H1 (cell line): ENCODE measurements around the gene DCDC2. TPM values are rescaled to one million over a fixed set of nuclear protein-coding genes. Genes with fewer than 3 reads are reported as not detected.

Experiments used
- CTCF ChIA-PET: fragments of 300-600 bp; sonication (Branson Sonifier 250); formaldehyde crosslinking; loops from one replicate; lab custom pipeline; 2021; ENCODE audit not compliant: partially characterized antibody; lab: Charles Lee
- POLR2A ChIA-PET: fragments of 300-600 bp; sonication (Branson Sonifier 250); formaldehyde crosslinking; loops from one replicate; lab custom pipeline; 2021; ENCODE audit warnings: inconsistent platforms; ENCODE audit not compliant: partially characterized antibody; lab: Charles Lee
- DNase-seq, 2 experiments: peaks; one replicate each; pipeline versions ENCODE4 v3.0.0 to v3.0.0-alpha.2; 2010 to 2022; ENCODE audit warnings: low spot score in 2 of 2, low read depth in 1 of 2, mixed read lengths in 1 of 2
- FAIRE-seq: peaks from 2 replicates; lab custom pipeline; 2011; peaks lifted over from hg19 to GRCh38; lab: Jason Lieb, UNC
- H2AFZ ChIP-seq: 2 replicates; pipeline ENCODE4 v1.8.1; 2012; ENCODE audit warnings: low read length, inconsistent platforms
- H2AK5ac ChIP-seq: 2 replicates; pipeline ENCODE4 v1.6.1; 2013; ENCODE audit warnings: low read depth, low read length
- H2BK120ac ChIP-seq: replicated peaks from 2 replicates; pipeline ENCODE3; 2013; ENCODE audit warnings: low read depth, low read length, inconsistent platforms
- H2BK12ac ChIP-seq: 2 replicates; pipeline ENCODE4 v1.6.1; 2013; ENCODE audit warnings: low read depth, low read length
- H2BK15ac ChIP-seq: 2 replicates; pipeline ENCODE4 v1.6.1; 2013; ENCODE audit warnings: low read length
- H2BK20ac ChIP-seq: 2 replicates; pipeline ENCODE4 v1.6.1; 2013; ENCODE audit warnings: low read length
- H2BK5ac ChIP-seq: 2 replicates; pipeline ENCODE4 v1.6.1; 2013; ENCODE audit warnings: low read depth, low read length
- H3K14ac ChIP-seq: 2 replicates; pipeline ENCODE4 v1.6.1; 2013; ENCODE audit warnings: inconsistent platforms; ENCODE audit not compliant: insufficient read length
- H3K18ac ChIP-seq: 2 replicates; pipeline ENCODE4 v1.6.1; 2013; ENCODE audit warnings: low read length; ENCODE audit errors: extremely low read depth
- H3K23ac ChIP-seq: 2 replicates; pipeline ENCODE4 v1.6.1; 2013; ENCODE audit warnings: inconsistent platforms; ENCODE audit not compliant: insufficient read length
- H3K23me2 ChIP-seq: 2 replicates; pipeline ENCODE4 v1.6.1; 2013; ENCODE audit warnings: low read depth, low read length
- H3K27ac ChIP-seq: 2 replicates; pipeline ENCODE4 v1.6.1; 2011; ENCODE audit warnings: low read depth, low read length, inconsistent platforms
- H3K27me3 ChIP-seq, 4 experiments: replicated peaks in 1 of 4; 1 replicate in 1 of 4; 2 replicates in 3 of 4; pipeline versions ENCODE4 v1.6.1 to v1.8.1; 2011 to 2013; ENCODE audit warnings: low read length in 3 of 4, mild to moderate bottlenecking in 3 of 4, inconsistent platforms in 2 of 4, mixed read lengths in 2 of 4, moderate library complexity in 1 of 4; ENCODE audit not compliant: control insufficient read depth in 3 of 4, insufficient read depth in 3 of 4; ENCODE audit errors: extremely low read depth in 1 of 4
- H3K36me3 ChIP-seq, 4 experiments: 2 replicates each; pipeline versions ENCODE4 v1.6.1 to v1.8.1; 2011 to 2013; ENCODE audit warnings: mild to moderate bottlenecking in 4 of 4, low read length in 3 of 4, moderate library complexity in 2 of 4, control low read depth in 1 of 4, inconsistent platforms in 1 of 4; ENCODE audit not compliant: insufficient read depth in 4 of 4, control insufficient read depth in 2 of 4
- H3K4ac ChIP-seq: replicated peaks from 2 replicates; pipeline ENCODE3; 2013; ENCODE audit warnings: low read length, low read depth, mixed read lengths, inconsistent platforms; ENCODE audit not compliant: insufficient read length
- H3K4me1 ChIP-seq, 4 experiments: replicated peaks in 1 of 4; 1 replicate in 1 of 4; 2 replicates in 3 of 4; pipeline versions ENCODE4 v1.6.1 to v1.8.1; 2011 to 2013; ENCODE audit warnings: low read length in 3 of 4, inconsistent platforms in 2 of 4, mixed read lengths in 1 of 4; ENCODE audit not compliant: insufficient read depth in 4 of 4, control insufficient read depth in 3 of 4
- H3K4me2 ChIP-seq, 2 experiments: 2 replicates each; pipeline versions ENCODE4 v1.6.1 to v1.8.1; 2011 to 2013; ENCODE audit warnings: low read depth in 2 of 2, low read length in 2 of 2, control low read depth in 1 of 2, inconsistent platforms in 1 of 2, mild to moderate bottlenecking in 1 of 2; ENCODE audit not compliant: insufficient read depth in 1 of 2
- H3K4me3 ChIP-seq, 4 experiments: fragments of 200-600, 300-600 bp in 1 of 4; sonication (generic), shearing (Covaris generic), sonication (Bioruptor Twin) in 1 of 4; 2 replicates each; pipeline versions ENCODE4 v1.5.1 to v1.8.1; 2011 to 2016; ENCODE audit warnings: low read length in 4 of 4, low read depth in 3 of 4, control low read depth in 2 of 4, inconsistent platforms in 2 of 4, mild to moderate bottlenecking in 2 of 4, mixed read lengths in 1 of 4, moderate library complexity in 1 of 4; ENCODE audit not compliant: insufficient read depth in 2 of 4; ENCODE audit errors: extremely low read depth in 1 of 4
- H3K56ac ChIP-seq: replicated peaks from 2 replicates; pipeline ENCODE3; 2013; ENCODE audit warnings: low read depth, mild to moderate bottlenecking, mixed read lengths, low read length, inconsistent platforms; ENCODE audit not compliant: insufficient read length
- H3K79me1 ChIP-seq: 2 replicates; pipeline ENCODE4 v1.6.1; 2013; ENCODE audit warnings: low read depth, low read length, control low read depth
- H3K79me2 ChIP-seq, 2 experiments: 2 replicates each; pipeline versions ENCODE4 v1.6.1 to v1.8.1; 2012 to 2013; ENCODE audit warnings: low read length in 2 of 2, mild to moderate bottlenecking in 2 of 2, inconsistent platforms in 1 of 2; ENCODE audit not compliant: insufficient read depth in 2 of 2, control insufficient read depth in 1 of 2
- H3K9ac ChIP-seq, 4 experiments: replicated peaks in 1 of 4; 1 replicate in 1 of 4; 2 replicates in 3 of 4; pipeline versions ENCODE4 v1.6.1 to v1.8.1; 2011 to 2013; ENCODE audit warnings: low read depth in 3 of 4, low read length in 3 of 4, control low read depth in 2 of 4, mild to moderate bottlenecking in 2 of 4, moderate library complexity in 2 of 4, inconsistent platforms in 1 of 4; ENCODE audit errors: extremely low read depth in 1 of 4
- H3K9me3 ChIP-seq, 2 experiments: 2 replicates each; pipeline versions ENCODE4 v1.6.1 to v1.8.1; 2012 to 2013; ENCODE audit warnings: mild to moderate bottlenecking in 2 of 2, moderate library complexity in 2 of 2, control low read depth in 1 of 2, inconsistent platforms in 1 of 2, low read depth in 1 of 2, low read length in 1 of 2, mixed read lengths in 1 of 2; ENCODE audit not compliant: insufficient read depth in 2 of 2
- H4K20me1 ChIP-seq, 2 experiments: replicated peaks in 1 of 2; 2 replicates each; pipeline versions ENCODE3 to v1.8.1; 2011 to 2013; ENCODE audit warnings: inconsistent platforms in 2 of 2, low read length in 2 of 2, mild to moderate bottlenecking in 1 of 2; ENCODE audit not compliant: insufficient read depth in 2 of 2, control insufficient read depth in 1 of 2
- H4K5ac ChIP-seq: 2 replicates; pipeline ENCODE4 v1.6.1; 2013; ENCODE audit warnings: low read length, low read depth, mixed read lengths, inconsistent platforms; ENCODE audit not compliant: insufficient read length
- H4K8ac ChIP-seq: 2 replicates; pipeline ENCODE4 v1.8.0; 2013; ENCODE audit warnings: mild to moderate bottlenecking, moderate library complexity, low read length, inconsistent platforms; ENCODE audit not compliant: insufficient read depth; ENCODE audit errors: extremely low read depth
- H4K91ac ChIP-seq: replicated peaks from 2 replicates; pipeline ENCODE3; 2013; ENCODE audit warnings: low read length, mixed read lengths, inconsistent platforms; ENCODE audit not compliant: insufficient read length
- ASH2L ChIP-seq: fragments of 200-600, 300-600 bp; sonication (generic); IDR thresholded peaks from one replicate; pipeline ENCODE4 v1.7.1; 2017; ENCODE audit warnings: low read length
- CBX5 ChIP-seq: fragments of 300-800, 300-1000 bp; sonication (generic); IDR thresholded peaks from 2 replicates; pipeline ENCODE4 v1.7.1; 2016; ENCODE audit warnings: antibody characterized with exemption, low read length, low read depth
- GABPA ChIP-seq: IDR thresholded peaks from 2 replicates; pipeline ENCODE4 v1.6.1; 2011; ENCODE audit warnings: mild to moderate bottlenecking, low read length, moderate library complexity, borderline replicate concordance; ENCODE audit not compliant: insufficient read depth
- HDAC2 ChIP-seq, 2 experiments: fragments of 300-600 bp in 1 of 2; sonication (generic) in 1 of 2; IDR thresholded peaks; 2 replicates each; pipeline ENCODE4 v1.6.1; 2011 to 2012; ENCODE audit warnings: low read depth in 2 of 2, low read length in 2 of 2, mild to moderate bottlenecking in 2 of 2, moderate library complexity in 2 of 2, borderline replicate concordance in 1 of 2, inconsistent platforms in 1 of 2
- MAFK ChIP-seq: IDR thresholded peaks from 2 replicates; pipeline ENCODE4 v1.6.1; 2012; ENCODE audit warnings: low read depth, mild to moderate bottlenecking, improper control_type of control experiment, low read length
- POLR2A ChIP-seq, 2 experiments: IDR thresholded peaks; 1 replicate in 1 of 2; 2 replicates in 1 of 2; pipeline ENCODE4 v1.6.1; 2011; ENCODE audit warnings: low read depth in 2 of 2, low read length in 2 of 2, mild to moderate bottlenecking in 2 of 2; ENCODE audit errors: control extremely low read depth in 1 of 2
- RAD21 ChIP-seq, 2 experiments: IDR thresholded peaks in 1 of 2; conservative IDR thresholded peaks in 1 of 2; 2 replicates each; pipeline ENCODE4 v1.6.1; 2011; ENCODE audit warnings: low read depth in 2 of 2, low read length in 2 of 2, improper control_type of control experiment in 1 of 2, inconsistent platforms in 1 of 2, mild to moderate bottlenecking in 1 of 2, moderate library complexity in 1 of 2
- RBBP5 ChIP-seq: IDR thresholded peaks from 2 replicates; pipeline ENCODE4 v1.7.1; 2012; ENCODE audit warnings: low read depth, mild to moderate bottlenecking, inconsistent platforms, low read length, moderate library complexity, borderline replicate concordance
- RXRA ChIP-seq: IDR thresholded peaks from 2 replicates; pipeline ENCODE4 v1.6.1; 2011; ENCODE audit warnings: low read depth, mild to moderate bottlenecking, low read length, moderate library complexity; ENCODE audit not compliant: insufficient read depth
- SP1 ChIP-seq: IDR thresholded peaks from 2 replicates; pipeline ENCODE4 v1.6.1; 2011; ENCODE audit warnings: low read depth, low read length
- WGBS, 2 experiments: shearing (Covaris generic) in 1 of 2; methylation state at CpG; one replicate each; pipeline versions ENCODE4 v1.1.6 to v1.1.7; 2013 to 2015; ENCODE audit warnings: low lambda C conversion rate in 2 of 2, mixed read lengths in 2 of 2, inconsistent platforms in 1 of 2, low coverage in 1 of 2, missing lambda C conversion rate in 1 of 2; ENCODE audit not compliant: insufficient replicate concordance in 2 of 2, insufficient coverage in 1 of 2, insufficient read length in 1 of 2; ENCODE audit errors: extremely low coverage in 1 of 2, missing lambda C conversion rate in 1 of 2; 5-methylcytosine and 5-hydroxymethylcytosine counted together
- polyA plus RNA-seq, 7 experiments: library from polyadenylated mRNA; depleted of rRNA in 3 of 7; stranded (reverse) in 5 of 7; unstranded in 2 of 7; fragments of >200 nt in 5 of 7; fragments of 200-250 nt in 2 of 7; gene quantifications; 1 replicate in 5 of 7; 2 replicates in 1 of 7; 4 replicates in 1 of 7; pipeline versions ENCODE4 v1.2.1 to v1.2.3, GENCODE V29; 2011 to 2013; ENCODE audit warnings: missing spikeins in 2 of 7, mixed read lengths in 2 of 7
- total RNA-seq: library from RNA; stranded (reverse); fragmentation: NEBNext Ultra II Directional; extraction: Animal tissue kit (Norgen Biotek cat#: 25700); gene quantifications from 2 replicates; pipeline ENCODE4 v1.2.1, GENCODE V29; 2021
- TF ChIP-seq, protein P1 (sequence below), 3 experiments: IDR thresholded peaks; 1 replicate in 2 of 3; 2 replicates in 1 of 3; pipeline versions ENCODE4 v1.5.1 to v1.6.1; 2011; ENCODE audit warnings: low read length in 3 of 3, mild to moderate bottlenecking in 3 of 3, inconsistent platforms in 2 of 3, low read depth in 1 of 3, moderate library complexity in 1 of 3; ENCODE audit not compliant: insufficient read depth in 1 of 3; ENCODE audit errors: control extremely low read depth in 1 of 3

The DCDC2 gene
- total and polyA plus RNA-seq, 2 of the 8 experiments (the other 6 are each of a cell fraction or from before 2014, with no cell fraction given) = 0.03 to 0.15 TPM

GRCh38 chr6:24327756-24328155 is 30.1 kb downstream of the DCDC2 start:
- 86% methylated on average over 4 of the region's 4 CpGs; no CpG with 5 or more reads in 1 of the 2 experiments for WGBS, 2 experiments
- DNase-seq (no peak), FAIRE-seq (no peak)
- H2BK120ac ChIP-seq = no peak overlapping the region
- no peak overlapping the region for H3K4ac ChIP-seq
- H3K4me1 ChIP-seq = peaks cover 0 to 4% (median 2%) of the 10 kb centered on the region in 4 experiments; a peak in 2 of 7 replicates
- H3K79me1 ChIP-seq = no peaks in the 10 kb centered on the region
- no peak overlapping the region for H3K9ac ChIP-seq
- H2AFZ ChIP-seq = no peak overlapping the region
- H2BK5ac ChIP-seq = no peak overlapping the region
- H3K4me3 ChIP-seq = no peak overlapping the region
- peaks cover 0 to 3% (median 0%) of the 10 kb centered on the region in 4 experiments; a peak in 1 of 7 replicates for H3K27me3 ChIP-seq
- H2BK20ac ChIP-seq = no peak overlapping the region
- no peak overlapping the region for H4K8ac ChIP-seq
- no peak overlapping the region for H3K14ac ChIP-seq
- no peak overlapping the region for H4K91ac ChIP-seq
- H2BK12ac ChIP-seq = no peak overlapping the region
- H4K5ac ChIP-seq = no peak overlapping the region
- ChIA-PET POLR2A (interaction anchor here (0.7 kb wide), 1 partner anchor 14 kb away, joined by 5 read pairs; no protein-coding TSS in a partner anchor), CTCF (interaction anchor here (1.4 to 1.6 kb wide), 2 partner anchors 9 to 45 kb away, joined by 4 to 5 read pairs; no protein-coding TSS in a partner anchor)
- H3K27ac ChIP-seq = no peak overlapping the region
- H3K4me2 ChIP-seq = no peak overlapping the region
- H3K36me3 ChIP-seq = no peaks in the 10 kb centered on the region
- no peak overlapping the region for H2BK15ac ChIP-seq
- no peak overlapping the region for H3K56ac ChIP-seq
- H3K23me2 ChIP-seq = no peaks in the 10 kb centered on the region
- no peaks in the 10 kb centered on the region for H4K20me1 ChIP-seq
- H3K18ac ChIP-seq = no peak overlapping the region
- no peak overlapping the region for H3K23ac ChIP-seq
- H2AK5ac ChIP-seq = no peak overlapping the region
- no peaks in the 10 kb centered on the region for H3K9me3 ChIP-seq
- no peaks in the 10 kb centered on the region for H3K79me2 ChIP-seq
- TF ChIP-seq CBX5 (no peak), SP1 (no peak), MAFK (no peak), ASH2L (no peak), RBBP5 (no peak), GABPA (no peak), RXRA (no peak), RAD21 (IDR thresholded peaks at IDR 0.05 in 1 of 2, conservative IDR thresholded peaks at IDR 0.05 in 1 of 2; ENCODE audit: low read depth in 2 of 2, low read length in 2 of 2) (no peak), POLR2A (IDR thresholded peaks at IDR 0.05; ENCODE audit: control extremely low read depth in 1 of 2, low read depth in 2 of 2, low read length in 2 of 2) (no peak), HDAC2 (IDR thresholded peaks at IDR 0.05; ENCODE audit: borderline replicate concordance in 1 of 2, low read depth in 2 of 2, low read length in 2 of 2) (no peak)
- TF ChIP-seq, protein P1, sequence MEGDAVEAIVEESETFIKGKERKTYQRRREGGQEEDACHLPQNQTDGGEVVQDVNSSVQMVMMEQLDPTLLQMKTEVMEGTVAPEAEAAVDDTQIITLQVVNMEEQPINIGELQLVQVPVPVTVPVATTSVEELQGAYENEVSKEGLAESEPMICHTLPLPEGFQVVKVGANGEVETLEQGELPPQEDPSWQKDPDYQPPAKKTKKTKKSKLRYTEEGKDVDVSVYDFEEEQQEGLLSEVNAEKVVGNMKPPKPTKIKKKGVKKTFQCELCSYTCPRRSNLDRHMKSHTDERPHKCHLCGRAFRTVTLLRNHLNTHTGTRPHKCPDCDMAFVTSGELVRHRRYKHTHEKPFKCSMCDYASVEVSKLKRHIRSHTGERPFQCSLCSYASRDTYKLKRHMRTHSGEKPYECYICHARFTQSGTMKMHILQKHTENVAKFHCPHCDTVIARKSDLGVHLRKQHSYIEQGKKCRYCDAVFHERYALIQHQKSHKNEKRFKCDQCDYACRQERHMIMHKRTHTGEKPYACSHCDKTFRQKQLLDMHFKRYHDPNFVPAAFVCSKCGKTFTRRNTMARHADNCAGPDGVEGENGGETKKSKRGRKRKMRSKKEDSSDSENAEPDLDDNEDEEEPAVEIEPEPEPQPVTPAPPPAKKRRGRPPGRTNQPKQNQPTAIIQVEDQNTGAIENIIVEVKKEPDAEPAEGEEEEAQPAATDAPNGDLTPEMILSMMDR (IDR thresholded peaks at IDR 0.05; ENCODE audit: control extremely low read depth in 1 of 3, insufficient read depth in 1 of 3, low read depth in 1 of 3, low read length in 3 of 3) = no peak
